HL-60/S4 treated with phorbol 12-myristate 13-acetate at 8.2 ng/mL for 4 days and 3 days (cell line): Measurements from ENCODE around the gene SYNE1.
"Not testable (repeated sequence)": the region's sequence is repeated elsewhere in the genome, so short reads cannot be mapped to it uniquely, and the experiment has no call there.

Experiments used
- in situ Hi-C: fragments of 300-500 bp; cut with MboI; formaldehyde crosslinking; loops from 2 replicates; pipeline ENCODE4 v1.15.0; 2022; ENCODE audit warnings: low sequenced_read_pairs

Gene SYNE1

DNA sequence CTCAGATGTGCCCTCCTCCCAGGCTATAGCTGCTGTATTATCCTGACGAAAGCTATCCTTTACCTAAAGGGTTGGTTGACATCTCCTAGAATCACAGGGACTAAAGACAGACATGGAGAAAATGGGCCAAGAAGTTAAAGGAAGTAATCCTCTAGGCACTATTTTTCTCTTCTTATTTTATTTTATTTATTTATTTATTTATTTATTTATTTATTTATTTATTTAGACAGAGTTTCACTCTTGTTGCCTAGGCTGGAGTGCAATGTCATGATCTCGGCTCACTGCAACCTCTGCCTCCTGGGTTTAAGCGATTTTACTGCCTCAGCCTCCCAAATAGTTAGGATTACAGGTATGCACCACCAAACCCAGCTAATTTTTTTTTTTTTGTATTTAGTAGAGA, 309.0 kb downstream of the SYNE1 start:
- in situ Hi-C loops, result not testable (repeated sequence)

DNA sequence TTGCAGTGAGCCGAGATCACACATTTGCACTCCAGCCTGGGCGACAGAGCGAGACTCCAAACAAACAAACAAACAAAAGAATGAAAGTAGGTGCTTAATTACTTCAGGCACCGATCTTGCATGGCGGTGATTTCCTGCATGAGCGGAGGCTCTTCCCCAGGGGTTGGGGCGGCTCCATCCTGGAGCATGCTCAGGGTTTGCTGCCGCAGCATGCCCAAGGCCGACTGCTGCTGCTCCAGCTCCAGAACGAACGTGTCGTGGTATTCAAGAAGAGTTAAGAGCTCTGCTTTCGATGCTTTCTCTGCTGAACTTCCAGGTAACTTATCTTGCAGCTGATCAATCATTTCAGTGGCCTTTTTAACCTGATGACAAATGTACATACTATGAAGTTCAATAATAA, 313.8 kb downstream of the SYNE1 start:
- in situ Hi-C loops, result no loop called here

DNA sequence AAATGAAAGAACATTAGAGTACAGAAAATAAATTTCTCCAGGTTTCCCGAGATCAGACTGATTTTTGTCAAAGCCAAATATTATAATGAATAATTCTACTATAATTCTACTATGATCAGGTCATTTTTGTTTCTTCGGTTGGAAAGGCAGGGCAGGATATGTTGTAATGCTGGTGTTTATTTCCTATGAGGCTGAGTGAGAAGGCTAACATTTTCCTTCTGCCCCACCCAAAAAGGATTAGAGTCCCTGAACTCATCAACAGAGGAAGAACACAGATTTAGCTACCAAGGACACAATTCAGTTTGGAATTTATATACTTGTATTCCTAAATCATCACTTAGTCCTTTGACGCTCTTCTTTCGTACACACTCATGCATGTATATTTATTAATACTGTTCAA, 318.9 kb downstream of the SYNE1 start:
- in situ Hi-C loops, result no loop called here

DNA sequence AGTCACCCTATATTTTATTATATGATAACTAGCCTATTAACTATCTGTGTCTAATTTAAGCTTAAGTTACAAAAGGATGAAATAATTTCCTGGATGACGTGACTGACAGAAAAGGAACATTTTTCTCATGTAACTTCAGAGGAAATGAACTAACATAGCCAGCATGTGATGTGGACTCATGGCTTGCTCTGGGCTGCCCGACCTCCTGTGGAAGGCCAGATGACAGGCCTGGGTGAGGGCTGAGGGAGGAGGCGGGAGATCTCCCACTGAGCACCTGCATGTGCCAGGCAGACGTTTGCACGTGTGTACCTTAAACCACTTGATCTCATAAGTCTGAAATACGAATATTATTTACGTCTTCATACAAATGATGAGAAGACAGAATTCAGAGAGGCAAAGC, 321.1 kb downstream of the SYNE1 start:
- in situ Hi-C loops, result no loop called here

DNA sequence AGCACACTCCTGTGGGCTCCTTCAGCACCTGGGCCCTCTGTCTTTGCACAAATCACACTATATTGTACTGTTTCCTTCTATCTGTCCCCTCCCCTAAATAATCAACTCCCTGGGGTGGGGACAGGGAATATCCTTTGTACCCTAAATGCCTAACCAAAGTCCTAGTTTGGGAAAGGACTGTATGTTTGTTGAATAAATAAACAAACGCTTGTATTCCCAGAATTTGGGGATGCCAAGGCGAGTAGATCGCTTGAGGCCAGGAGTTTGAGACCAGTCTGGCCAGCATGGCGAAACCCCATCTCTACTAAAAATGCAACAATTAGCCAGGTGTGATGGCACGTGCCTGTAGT, 322.7 kb downstream of the SYNE1 start:
- in situ Hi-C loops, result no loop called here

DNA sequence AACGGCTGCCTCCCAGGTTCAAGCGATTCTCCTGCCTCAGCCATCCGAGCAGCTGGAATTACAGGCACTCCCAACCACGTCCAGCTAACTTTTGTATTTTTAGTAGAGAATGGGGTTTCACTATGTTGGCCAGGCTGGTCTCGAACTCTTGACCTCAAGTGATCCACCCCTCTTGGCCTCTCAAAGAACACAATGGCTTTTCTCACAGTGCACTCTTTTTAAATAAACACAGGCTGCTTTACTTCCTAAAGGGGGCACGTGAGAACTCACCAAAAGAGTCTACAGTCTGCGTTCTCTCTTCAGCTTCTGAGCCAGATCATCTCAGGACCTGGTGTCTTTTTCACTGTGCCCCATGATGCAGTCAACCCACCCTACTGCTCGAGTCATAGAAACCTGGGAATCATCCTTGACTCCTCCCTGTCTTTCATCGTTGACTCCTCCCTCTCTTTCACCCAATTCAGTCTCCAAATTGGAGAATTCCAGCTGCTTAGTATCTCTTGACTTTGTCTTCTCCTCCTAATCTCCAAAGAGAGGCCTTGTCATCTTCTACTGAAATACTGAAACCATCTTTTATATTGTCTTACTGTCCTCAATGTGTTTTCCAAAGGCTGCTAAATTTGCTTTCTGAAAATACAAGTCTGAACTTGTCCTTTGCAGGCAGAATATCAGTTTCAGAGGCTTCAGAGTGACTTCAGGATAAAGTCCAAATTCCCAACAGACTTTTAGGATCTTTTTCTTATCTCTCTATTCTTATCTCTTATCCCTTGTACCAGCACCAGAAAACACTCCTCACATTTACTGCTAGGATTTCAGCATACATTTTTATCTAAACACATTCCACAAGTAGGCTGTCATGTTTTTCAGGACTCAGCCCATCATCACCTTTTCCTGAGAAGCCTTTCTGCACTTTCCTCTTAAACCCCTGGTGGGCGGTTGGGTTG, 323.4 kb downstream of the SYNE1 start:
- in situ Hi-C loops, result no loop called here

DNA sequence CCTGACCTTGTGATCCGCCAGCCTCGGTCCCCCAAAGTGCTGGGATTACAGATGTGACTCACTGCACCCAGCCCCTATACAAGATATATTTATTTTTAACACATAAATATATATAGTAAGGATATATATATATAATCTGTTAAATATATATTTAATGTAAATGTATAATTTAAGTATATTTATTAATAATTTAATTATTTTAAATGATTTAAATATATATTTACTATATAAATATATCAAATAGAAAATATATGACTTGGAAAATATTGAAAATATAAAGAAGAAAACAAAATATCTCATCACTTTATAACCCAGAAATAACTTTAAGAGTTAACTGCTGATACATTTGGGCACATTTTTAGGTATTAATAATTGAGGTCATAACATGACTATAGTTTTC, 324.7 kb downstream of the SYNE1 start:
- in situ Hi-C loops, result no loop called here

DNA sequence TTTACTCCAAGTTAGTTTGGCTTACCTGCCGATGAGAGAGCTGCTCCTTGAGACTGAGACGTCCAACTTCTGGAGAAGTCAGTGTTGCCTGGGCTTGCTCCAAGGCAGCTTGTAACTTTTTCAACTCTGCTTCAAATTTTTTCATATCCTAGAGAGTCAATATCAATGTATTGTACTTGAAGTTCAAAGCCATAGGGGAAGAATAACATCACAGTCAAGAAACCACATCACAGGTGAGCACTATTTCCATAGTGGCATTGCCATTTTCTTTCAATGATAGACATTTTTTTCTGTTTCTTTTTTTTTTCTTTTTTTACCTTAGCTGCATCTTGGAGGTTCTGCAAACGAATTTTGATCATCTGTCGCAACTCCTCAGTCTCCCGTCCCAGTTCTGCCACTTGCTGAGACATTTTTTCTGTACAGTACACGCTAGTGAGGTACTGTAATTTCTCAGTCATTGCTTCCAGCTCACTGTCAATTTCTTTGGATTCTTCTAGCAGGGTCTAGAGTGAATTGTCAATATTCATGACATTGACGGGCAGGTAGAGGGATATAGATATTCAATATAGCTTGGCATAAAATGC, 326.7 kb downstream of the SYNE1 start:
- in situ Hi-C loops, result no loop called here

DNA sequence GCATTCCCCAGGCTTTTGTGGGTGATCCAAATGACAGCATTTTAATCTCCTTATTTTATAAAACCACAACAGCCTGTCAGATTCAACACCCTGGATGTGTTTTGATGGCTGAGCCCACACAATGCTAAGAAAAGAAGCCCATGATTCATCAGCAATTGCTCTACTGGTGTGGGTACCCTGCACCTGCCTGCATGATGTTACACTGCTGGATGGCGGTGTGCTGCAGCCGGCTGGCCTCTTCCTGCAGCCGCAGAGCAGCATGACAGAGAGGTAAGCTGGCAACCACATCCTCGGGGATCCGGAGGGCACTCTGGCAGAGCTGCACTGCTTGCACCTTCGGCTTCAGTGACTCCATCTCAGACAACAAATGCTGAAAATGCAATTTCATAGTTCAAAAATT, 327.5 kb downstream of the SYNE1 start:
- in situ Hi-C loops, result no loop called here

DNA sequence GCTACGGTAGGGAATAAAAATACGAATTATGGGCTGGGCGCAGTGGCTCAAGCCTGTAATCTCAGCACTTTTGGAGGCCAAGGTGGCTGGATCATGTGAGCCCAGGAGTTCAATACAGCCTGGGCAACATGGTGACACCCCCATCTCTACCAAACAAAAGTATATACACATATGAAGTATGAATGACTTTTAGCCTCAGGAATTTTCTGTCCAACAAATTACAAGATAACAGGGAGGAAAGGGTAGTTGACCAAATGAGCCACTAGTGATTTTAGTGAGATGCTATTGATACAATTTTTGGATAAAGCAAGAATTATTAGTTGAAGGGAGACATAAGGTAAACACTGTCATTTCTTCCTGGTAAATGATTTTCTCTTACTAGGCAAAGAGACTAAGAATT, 328.2 kb downstream of the SYNE1 start:
- in situ Hi-C loops, result no loop called here

DNA sequence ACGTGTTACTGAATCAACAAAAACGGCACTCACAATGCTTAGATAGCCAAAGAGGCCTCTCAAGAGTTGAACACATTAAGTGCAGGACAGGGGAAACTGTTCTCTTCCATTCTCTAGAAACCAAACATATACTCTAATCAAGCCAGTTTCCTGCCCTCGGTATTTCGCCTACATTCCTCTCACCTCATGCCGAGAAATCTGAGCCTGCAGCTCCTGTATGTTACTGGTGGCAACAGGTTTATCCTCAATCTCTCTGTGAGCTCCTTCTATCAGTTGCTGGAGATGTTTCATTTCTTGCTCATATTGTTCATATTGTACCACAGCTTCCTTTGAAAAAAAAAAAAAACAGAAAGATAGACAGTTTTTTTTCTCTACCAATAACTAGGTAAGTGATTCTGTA, 328.9 kb downstream of the SYNE1 start:
- in situ Hi-C loops, result no loop called here

DNA sequence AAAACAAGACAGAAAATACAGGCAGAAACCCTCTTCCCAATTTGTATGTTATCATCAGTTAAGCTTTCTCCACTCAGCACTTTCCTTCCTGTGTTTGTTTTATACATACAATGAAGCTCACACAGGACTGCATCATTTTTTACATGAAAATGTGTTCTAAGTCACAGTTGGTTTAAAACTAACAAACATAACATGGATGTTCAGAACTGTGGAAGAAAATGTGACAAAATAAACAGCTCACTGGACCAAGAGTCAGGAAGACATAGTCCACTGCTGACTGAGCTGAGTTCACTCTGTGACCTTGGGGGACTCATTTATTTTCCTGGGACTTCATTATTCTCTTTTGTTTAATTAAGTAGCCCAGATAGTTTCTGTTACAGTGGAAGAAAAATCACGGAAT, 331.5 kb downstream of the SYNE1 start:
- in situ Hi-C loops, result no loop called here

DNA sequence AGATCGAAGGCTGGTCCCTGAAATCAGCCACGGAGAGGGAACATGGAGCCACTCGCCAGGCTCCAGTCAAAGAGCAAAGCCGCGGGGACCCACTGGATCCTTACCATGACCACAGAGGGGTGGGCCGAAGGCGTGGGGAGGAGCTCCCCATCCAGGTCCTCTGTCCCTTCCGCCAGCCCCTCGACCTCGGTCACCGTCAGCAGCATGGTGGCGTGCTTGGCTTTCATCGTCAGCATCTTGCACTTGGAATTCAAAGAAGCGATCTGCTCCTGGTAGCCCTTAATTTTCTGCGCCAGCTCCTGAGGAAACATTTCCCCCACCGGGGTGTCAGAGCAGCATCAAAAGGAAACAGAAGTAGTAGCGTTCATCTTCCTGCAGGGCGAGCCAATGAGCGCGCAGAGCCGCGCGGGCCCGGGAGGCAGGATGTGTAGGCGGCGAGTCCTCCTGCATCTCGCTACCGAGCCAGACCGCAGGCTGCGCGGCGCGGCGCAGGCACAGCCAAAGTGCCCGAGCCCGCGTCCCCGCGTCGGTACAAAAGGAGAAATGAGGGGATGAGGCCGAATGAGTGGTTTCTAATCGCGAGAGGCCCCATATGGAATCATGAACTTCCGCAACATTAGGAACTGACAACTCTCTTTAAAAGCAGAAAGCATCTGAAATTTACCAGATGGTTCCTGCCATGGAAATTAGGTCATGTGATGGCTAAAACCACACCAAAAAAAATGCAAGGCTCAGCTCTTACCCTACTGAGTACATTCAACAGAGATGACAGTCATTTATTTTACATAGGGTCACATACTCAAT, 335.2 kb downstream of the SYNE1 start:
- in situ Hi-C loops, result no loop called here

DNA sequence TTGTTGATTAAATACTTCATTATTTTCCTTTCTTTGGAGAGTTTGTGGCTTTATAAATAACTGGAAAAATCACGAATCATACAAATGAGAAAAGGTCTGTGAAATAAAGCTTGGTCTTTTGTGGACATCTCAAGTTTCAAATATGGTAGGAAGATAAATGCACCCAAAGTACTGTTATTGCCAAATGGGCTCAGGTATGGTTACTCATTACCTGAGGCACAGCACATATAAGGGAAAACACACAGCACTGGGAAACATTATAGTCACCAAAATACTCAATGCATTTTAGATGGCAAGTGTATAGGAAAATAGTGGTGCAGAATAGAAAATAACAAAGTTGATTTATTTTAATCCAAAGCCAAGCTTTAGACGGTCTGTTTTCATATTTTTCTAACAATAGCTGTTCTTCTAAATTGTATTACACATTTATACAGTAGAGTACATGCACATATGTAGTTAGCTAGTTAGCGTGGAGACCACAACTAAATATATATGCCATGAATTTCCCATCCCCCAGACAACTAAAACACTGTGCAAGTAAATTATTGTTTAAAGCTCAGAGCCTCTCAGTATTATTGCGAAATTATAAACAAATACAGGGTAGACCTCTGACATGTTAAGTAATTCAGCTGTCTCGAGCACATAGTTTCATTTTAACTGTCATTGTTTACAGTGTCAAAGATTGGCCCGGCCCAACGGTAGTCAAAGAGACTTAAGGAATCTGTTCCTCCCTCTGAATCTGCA, 336.0 kb downstream of the SYNE1 start:
- in situ Hi-C loops, result no loop called here

DNA sequence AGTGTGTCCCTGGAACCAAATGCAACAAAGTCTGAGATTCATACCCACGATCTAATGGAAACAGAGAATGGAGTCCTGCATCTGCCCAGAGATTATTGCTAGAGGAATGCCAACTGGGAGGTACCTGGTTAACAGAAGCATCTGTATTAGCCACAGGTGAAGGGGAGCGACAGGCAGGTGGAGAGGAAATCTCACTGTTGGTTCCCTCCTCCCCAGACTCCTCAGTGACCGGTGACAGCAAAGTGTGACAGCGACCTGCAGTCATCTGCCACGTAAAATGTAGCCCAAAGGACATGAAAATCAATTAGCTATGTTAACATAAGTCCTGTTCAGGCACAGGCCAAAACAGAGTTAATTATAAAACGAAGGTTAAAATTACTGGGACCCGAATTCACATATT, 336.6 kb downstream of the SYNE1 start:
- in situ Hi-C loops, result no loop called here

DNA sequence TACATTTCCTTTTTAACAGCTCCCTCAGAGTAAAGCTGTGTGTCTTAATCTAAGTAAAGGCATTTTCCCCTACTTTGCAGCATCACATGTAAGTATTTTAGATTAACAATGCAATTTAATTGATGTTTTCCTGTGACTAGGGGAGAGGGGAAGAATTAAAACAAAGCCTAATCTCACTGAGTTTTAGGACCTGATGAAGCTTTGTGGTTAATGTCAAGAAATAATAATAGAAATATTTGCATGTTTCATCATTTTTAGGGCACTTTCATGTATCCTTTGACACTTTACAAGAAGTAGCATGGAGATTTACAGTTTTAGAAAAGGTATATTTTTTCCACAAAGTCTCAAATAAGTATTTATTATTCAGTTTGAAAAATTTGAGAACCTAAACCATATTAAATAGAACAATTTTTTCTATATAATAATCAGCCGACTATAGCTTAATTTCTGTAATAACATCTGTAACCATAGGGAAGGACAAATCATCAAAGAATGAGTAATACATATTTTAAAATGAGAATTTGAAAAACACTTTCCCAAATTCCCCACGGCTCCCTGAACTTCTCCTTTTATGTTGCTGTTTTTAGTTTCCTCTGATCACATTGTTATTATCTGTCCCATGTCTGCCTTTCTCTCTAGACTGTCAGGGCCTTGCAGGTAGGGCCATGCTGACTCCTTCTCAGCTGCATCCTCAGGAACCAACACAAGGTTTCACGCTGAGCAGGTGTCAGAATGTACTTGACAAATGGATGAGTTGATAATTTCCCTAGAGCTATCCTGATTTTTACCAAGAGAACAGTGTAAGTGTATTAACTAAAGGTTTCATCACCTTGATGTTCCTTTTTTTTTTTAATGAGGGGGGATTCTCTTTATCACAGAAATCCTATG, 338.1 kb downstream of the SYNE1 start:
- in situ Hi-C loops, result no loop called here

DNA sequence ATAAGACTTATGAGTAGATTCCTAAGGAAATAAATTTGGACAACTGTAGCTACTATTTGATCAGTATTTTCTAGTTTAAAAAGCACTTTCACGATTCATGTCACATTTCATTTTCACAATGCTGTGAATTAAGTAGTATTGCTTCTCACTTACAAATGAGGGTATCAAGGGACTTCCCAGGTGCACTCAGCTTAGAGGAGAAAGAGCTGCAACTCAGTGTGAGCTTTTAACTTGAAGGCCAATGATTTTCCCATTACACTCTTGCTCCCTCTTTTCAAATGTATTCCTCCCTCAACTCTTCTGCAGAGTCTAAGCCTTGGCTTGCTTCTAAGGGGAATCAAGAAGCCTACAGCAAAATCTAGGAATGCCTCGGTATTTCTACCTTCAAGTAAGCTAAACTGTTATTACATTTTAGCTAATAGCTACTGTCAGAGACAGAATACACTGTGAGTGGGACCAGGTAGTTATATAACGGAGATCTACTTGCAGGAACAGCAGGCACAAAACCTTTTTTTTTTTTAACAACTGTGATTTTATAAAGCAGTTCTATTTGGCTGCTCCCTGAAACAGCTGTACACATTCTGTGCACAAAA, 339.0 kb downstream of the SYNE1 start:
- in situ Hi-C loops, result no loop called here

DNA sequence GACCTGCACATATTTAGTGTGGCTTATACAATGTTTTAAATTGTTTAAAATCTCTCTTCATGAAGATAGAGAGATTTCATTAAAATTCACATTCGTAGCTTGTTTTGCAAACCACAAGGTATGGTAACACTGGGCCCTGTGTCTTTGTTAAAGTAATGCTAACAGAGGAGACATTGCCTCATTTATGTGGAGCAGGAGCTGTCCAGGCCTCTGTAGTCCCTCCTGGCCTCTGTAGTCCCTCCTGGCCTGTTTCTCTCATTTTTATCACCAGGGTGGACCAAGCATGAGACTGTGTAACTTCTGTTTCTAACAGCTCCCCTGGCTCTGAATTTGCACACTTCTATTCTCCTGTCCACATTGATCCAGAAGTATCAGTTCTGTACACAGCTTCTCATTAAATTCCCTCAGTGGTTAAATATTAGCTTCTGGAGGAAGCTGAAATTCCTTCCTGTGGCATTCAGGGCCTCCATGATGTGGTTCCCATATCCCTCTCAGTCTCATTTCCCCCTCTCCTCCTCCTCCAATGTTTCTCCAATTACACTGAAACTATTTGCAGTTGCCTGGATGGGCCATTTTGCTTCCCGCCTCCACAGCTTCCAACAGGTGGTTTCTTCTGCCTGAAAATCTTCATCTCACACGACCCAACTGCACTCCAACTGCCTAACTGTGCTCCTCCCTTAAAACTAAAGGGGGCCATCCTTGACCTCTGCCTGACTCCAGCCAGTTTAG, 340.4 kb downstream of the SYNE1 start:
- in situ Hi-C loops, result no loop called here

DNA sequence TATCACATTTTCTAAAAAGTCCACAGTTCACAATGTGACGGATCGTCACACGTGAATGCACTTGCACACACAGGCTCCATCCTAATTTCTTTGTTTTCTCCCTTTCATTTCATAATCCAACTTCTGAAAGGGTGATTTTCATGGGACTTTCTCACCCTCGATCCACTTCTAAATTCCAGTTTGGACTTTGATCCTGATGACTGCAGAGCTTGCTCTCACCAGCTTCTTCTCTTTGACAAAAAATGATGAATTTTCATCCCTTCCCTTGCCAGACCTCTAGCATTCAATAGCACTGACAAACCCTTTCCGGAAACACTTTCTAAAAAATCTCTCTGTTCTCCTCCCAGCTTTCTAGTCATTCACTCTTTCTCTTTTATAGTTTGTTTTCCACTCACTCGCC, 341.2 kb downstream of the SYNE1 start:
- in situ Hi-C loops, result no loop called here
